Dendritic cell treated with granulocyte-macrophage colony-stimulating factor and Interleukin-4, amounts not matched to agents 40 ng/mL and 50 ng/mL, for 4 days (primary cell): ENCODE measurements around the gene RBFOX1.

ENCODE experiments used
- H3K27ac Mint-ChIP-seq: one replicate; pipeline ENCODE4 v1.8.0; 2022; ENCODE audit warnings: mild to moderate bottlenecking, mixed read lengths
- H3K27me3 Mint-ChIP-seq: one replicate; pipeline ENCODE4 v1.8.0; 2022; ENCODE audit warnings: mild to moderate bottlenecking, mixed read lengths
- H3K36me3 Mint-ChIP-seq: one replicate; pipeline ENCODE4 v1.8.0; 2022; ENCODE audit warnings: low read depth, mixed read lengths
- H3K4me1 Mint-ChIP-seq: one replicate; pipeline ENCODE4 v1.8.0; 2022; ENCODE audit warnings: low read depth, mixed read lengths
- H3K4me3 Mint-ChIP-seq: one replicate; pipeline ENCODE4 v1.8.0; 2022; ENCODE audit warnings: mild to moderate bottlenecking, moderate library complexity, mixed read lengths
- H3K9me3 Mint-ChIP-seq: one replicate; pipeline ENCODE4 v1.8.0; 2022; ENCODE audit warnings: mixed read lengths
- intact Hi-C: fragments of 100-400 bp; cut with micrococcal nuclease; formaldehyde crosslinking; loops from one replicate; pipeline ENCODE4 v1.15.0; 2022

The RBFOX1 gene

GRCh38 chr16:7342598-7342997 lies 10.0 kb downstream of the RBFOX1 start:
- Mint-ChIP-seq H3K9me3 (no peaks in the 10 kb centered on the region), H3K27ac (no peak overlapping the region), H3K36me3 (no peaks in the 10 kb centered on the region), H3K27me3 (no peaks in the 10 kb centered on the region), H3K4me3 (no peak overlapping the region), H3K4me1 (no peaks in the 10 kb centered on the region)
- intact Hi-C loops, result no loop called here

GRCh38 chr16:7343243-7343642 lies 10.6 kb downstream of the RBFOX1 start:
- H3K4me3 Mint-ChIP-seq, result no peak overlapping the region
- no peak overlapping the region for H3K27ac Mint-ChIP-seq
- intact Hi-C loops, result no loop called here
- no peaks in the 10 kb centered on the region for H3K4me1 Mint-ChIP-seq
- H3K9me3 Mint-ChIP-seq, result no peaks in the 10 kb centered on the region
- no peaks in the 10 kb centered on the region for H3K27me3 Mint-ChIP-seq
- no peaks in the 10 kb centered on the region for H3K36me3 Mint-ChIP-seq

- intact Hi-C loops, result no loop called here
- Mint-ChIP-seq H3K4me3 (no peak overlapping the region), H3K36me3 (no peaks in the 10 kb centered on the region), H3K4me1 (no peaks in the 10 kb centered on the region), H3K27me3 (no peaks in the 10 kb centered on the region), H3K27ac (no peak overlapping the region), H3K9me3 (no peaks in the 10 kb centered on the region)
These were observed 12.5 kb downstream of the RBFOX1 start for GRCh38 chr16:7344830-7345780.

GRCh38 chr16:7350806-7351205 lies 18.2 kb downstream of the RBFOX1 start:
- Mint-ChIP-seq H3K9me3 (no peaks in the 10 kb centered on the region), H3K36me3 (no peaks in the 10 kb centered on the region), H3K27me3 (no peaks in the 10 kb centered on the region), H3K4me3 (no peak overlapping the region), H3K27ac (no peak overlapping the region), H3K4me1 (no peaks in the 10 kb centered on the region)
- intact Hi-C loops, result no loop called here

- Mint-ChIP-seq H3K4me1 (no peaks in the 10 kb centered on the region), H3K27me3 (no peaks in the 10 kb centered on the region), H3K36me3 (no peaks in the 10 kb centered on the region), H3K27ac (no peak overlapping the region), H3K4me3 (no peak overlapping the region), H3K9me3 (no peaks in the 10 kb centered on the region)
- intact Hi-C loops, result no loop called here
These were observed 19.2 kb downstream of the RBFOX1 start for GRCh38 chr16:7351610-7352510.

- no peak overlapping the region for H3K4me3 Mint-ChIP-seq
- no peak overlapping the region for H3K27ac Mint-ChIP-seq
- no peaks in the 10 kb centered on the region for H3K4me1 Mint-ChIP-seq
- no peaks in the 10 kb centered on the region for H3K27me3 Mint-ChIP-seq
- no peaks in the 10 kb centered on the region for H3K9me3 Mint-ChIP-seq
- intact Hi-C loops, result no loop called here
- no peaks in the 10 kb centered on the region for H3K36me3 Mint-ChIP-seq
These were observed 23.1 kb downstream of the RBFOX1 start for GRCh38 chr16:7355758-7356157.

GRCh38 chr16:7361416-7362129 lies 28.9 kb downstream of the RBFOX1 start:
- Mint-ChIP-seq H3K4me3 (no peak overlapping the region), H3K27me3 (peaks cover 1% of the 10 kb centered on the region), H3K9me3 (no peaks in the 10 kb centered on the region), H3K27ac (no peak overlapping the region), H3K36me3 (no peaks in the 10 kb centered on the region), H3K4me1 (no peaks in the 10 kb centered on the region)
- intact Hi-C loops, result no loop called here

- Mint-ChIP-seq H3K4me1 (no peaks in the 10 kb centered on the region), H3K27me3 (peaks cover 1% of the 10 kb centered on the region), H3K4me3 (no peak overlapping the region), H3K27ac (no peak overlapping the region), H3K36me3 (no peaks in the 10 kb centered on the region), H3K9me3 (no peaks in the 10 kb centered on the region)
- intact Hi-C loops, result no loop called here
These were observed 29.6 kb downstream of the RBFOX1 start for GRCh38 chr16:7362231-7362630.

- no peaks in the 10 kb centered on the region for H3K36me3 Mint-ChIP-seq
- H3K9me3 Mint-ChIP-seq, result no peaks in the 10 kb centered on the region
- H3K27ac Mint-ChIP-seq, result no peak overlapping the region
- H3K4me1 Mint-ChIP-seq, result no peaks in the 10 kb centered on the region
- H3K27me3 Mint-ChIP-seq, result peaks cover 1% of the 10 kb centered on the region
- intact Hi-C loops, result no loop called here
- no peak overlapping the region for H3K4me3 Mint-ChIP-seq
These were observed 31.1 kb downstream of the RBFOX1 start for GRCh38 chr16:7363422-7364417.

- no peaks in the 10 kb centered on the region for H3K36me3 Mint-ChIP-seq
- no peak overlapping the region for H3K27ac Mint-ChIP-seq
- intact Hi-C loops, result no loop called here
- no peak overlapping the region for H3K4me3 Mint-ChIP-seq
- peaks cover 1% of the 10 kb centered on the region for H3K27me3 Mint-ChIP-seq
- no peaks in the 10 kb centered on the region for H3K4me1 Mint-ChIP-seq
- H3K9me3 Mint-ChIP-seq, result no peaks in the 10 kb centered on the region
These were observed 33.4 kb downstream of the RBFOX1 start for GRCh38 chr16:7366041-7366440.

GRCh38 chr16:7366993-7367880 lies 34.6 kb downstream of the RBFOX1 start:
- Mint-ChIP-seq H3K9me3 (no peaks in the 10 kb centered on the region), H3K27me3 (peaks cover 1% of the 10 kb centered on the region), H3K36me3 (no peaks in the 10 kb centered on the region), H3K4me1 (no peaks in the 10 kb centered on the region), H3K4me3 (no peak overlapping the region), H3K27ac (no peak overlapping the region)
- intact Hi-C loops, result no loop called here

GRCh38 chr16:7369204-7369603 lies 36.6 kb downstream of the RBFOX1 start:
- no peaks in the 10 kb centered on the region for H3K9me3 Mint-ChIP-seq
- no peak overlapping the region for H3K4me3 Mint-ChIP-seq
- intact Hi-C loops, result no loop called here
- H3K36me3 Mint-ChIP-seq, result no peaks in the 10 kb centered on the region
- no peaks in the 10 kb centered on the region for H3K4me1 Mint-ChIP-seq
- no peaks in the 10 kb centered on the region for H3K27me3 Mint-ChIP-seq
- no peak overlapping the region for H3K27ac Mint-ChIP-seq
